Measurements from ENCODE around the gene ZNF185. TPM values are rescaled to one million over a fixed set of nuclear protein-coding genes. Genes with fewer than 3 reads are reported as not detected.

The ZNF185 gene
- total and polyA plus RNA-seq, 5 donors from 2014 or later: 1.1 to 4.4 (median 2.3) TPM

- Histone ChIP-seq H3K4me1 (ENCODE audit: control insufficient read depth, insufficient read depth, low read length, poor library complexity, severe bottlenecking) (no peaks in the 10 kb centered on the region), H3K27me3 (ENCODE audit: control insufficient read depth, insufficient read depth, low read length) (no peaks in the 10 kb centered on the region), H3K9me3 (ENCODE audit: control insufficient read depth in 2 of 2, low read length in 2 of 2) (no peaks in the 10 kb centered on the region), H3K4me3 (ENCODE audit: low read depth, low read length) (no peak overlapping the region), H3K36me3 (ENCODE audit: control insufficient read depth, insufficient read depth, low read length) (peaks cover 15% of the 10 kb centered on the region), H3K27ac (ENCODE audit: insufficient read depth, low read length, poor library complexity, severe bottlenecking) (no peak overlapping the region)
- no peaks in the 10 kb centered on the region for H3K9me3 Mint-ChIP-seq
- peaks cover 3% of the 10 kb centered on the region for H3K36me3 Mint-ChIP-seq
- no peaks in the 10 kb centered on the region for H3K27me3 Mint-ChIP-seq
- H3K27ac Mint-ChIP-seq: no peak overlapping the region
- no peak for ATAC-seq (ENCODE audit: low read depth in 2 of 2)
- peaks cover 0 to 9% (median 1%) of the 10 kb centered on the region in 4 donors for H3K4me1 Mint-ChIP-seq
- DNase-seq: no peak
- H3K4me3 Mint-ChIP-seq: no peak overlapping the region
These were observed 27.9 kb upstream of the ZNF185 start for GRCh38 chrX:152869972-152870371.

GRCh38 chrX:152871260-152871659 is 26.6 kb upstream of the ZNF185 start:
- Mint-ChIP-seq H3K9me3 (no peaks in the 10 kb centered on the region), H3K27me3 (peaks cover 6% of the 10 kb centered on the region), H3K4me1 (peaks cover 0 to 9% (median 1%) of the 10 kb centered on the region in 4 donors), H3K4me3 (no peak overlapping the region), H3K36me3 (no peaks in the 10 kb centered on the region), H3K27ac (no peak overlapping the region)
- DNase-seq (no peak), ATAC-seq (ENCODE audit: low read depth in 2 of 2) (no peak)
- no peaks in the 10 kb centered on the region for H3K27me3 ChIP-seq (ENCODE audit: control insufficient read depth, insufficient read depth, low read length)
- no peaks in the 10 kb centered on the region for H3K9me3 ChIP-seq (ENCODE audit: control insufficient read depth in 2 of 2, low read length in 2 of 2)
- H3K4me1 ChIP-seq (ENCODE audit: control insufficient read depth, insufficient read depth, low read length, poor library complexity, severe bottlenecking): no peaks in the 10 kb centered on the region
- peaks cover 12% of the 10 kb centered on the region for H3K36me3 ChIP-seq (ENCODE audit: control insufficient read depth, insufficient read depth, low read length)
- H3K27ac ChIP-seq (ENCODE audit: insufficient read depth, low read length, poor library complexity, severe bottlenecking): no peak overlapping the region
- no peak overlapping the region for H3K4me3 ChIP-seq (ENCODE audit: low read depth, low read length)

- Mint-ChIP-seq H3K36me3 (no peaks in the 10 kb centered on the region), H3K4me3 (no peak overlapping the region), H3K27ac (no peak overlapping the region), H3K9me3 (no peaks in the 10 kb centered on the region), H3K27me3 (peaks cover 7% of the 10 kb centered on the region), H3K4me1 (peaks cover 0 to 9% (median 1%) of the 10 kb centered on the region in 4 donors)
- Histone ChIP-seq H3K4me3 (ENCODE audit: low read depth, low read length) (no peak overlapping the region), H3K9me3 (ENCODE audit: control insufficient read depth in 2 of 2, low read length in 2 of 2) (no peaks in the 10 kb centered on the region), H3K4me1 (ENCODE audit: control insufficient read depth, insufficient read depth, low read length, poor library complexity, severe bottlenecking) (no peaks in the 10 kb centered on the region), H3K27me3 (ENCODE audit: control insufficient read depth, insufficient read depth, low read length) (no peaks in the 10 kb centered on the region), H3K36me3 (ENCODE audit: control insufficient read depth, insufficient read depth, low read length) (peaks cover 9% of the 10 kb centered on the region), H3K27ac (ENCODE audit: insufficient read depth, low read length, poor library complexity, severe bottlenecking) (no peak overlapping the region)
- no peak for DNase-seq
- no peak for ATAC-seq (ENCODE audit: low read depth in 2 of 2)
These were observed 25.3 kb upstream of the ZNF185 start for GRCh38 chrX:152872522-152872921.

GRCh38 chrX:152873361-152873760 is 24.5 kb upstream of the ZNF185 start:
- Histone ChIP-seq H3K4me1 (ENCODE audit: control insufficient read depth, insufficient read depth, low read length, poor library complexity, severe bottlenecking) (no peaks in the 10 kb centered on the region), H3K27ac (ENCODE audit: insufficient read depth, low read length, poor library complexity, severe bottlenecking) (no peak overlapping the region), H3K36me3 (ENCODE audit: control insufficient read depth, insufficient read depth, low read length) (peaks cover 9% of the 10 kb centered on the region), H3K9me3 (ENCODE audit: control insufficient read depth in 2 of 2, low read length in 2 of 2) (no peaks in the 10 kb centered on the region), H3K27me3 (ENCODE audit: control insufficient read depth, insufficient read depth, low read length) (no peaks in the 10 kb centered on the region), H3K4me3 (ENCODE audit: low read depth, low read length) (no peak overlapping the region)
- Mint-ChIP-seq H3K4me1 (peaks cover 0 to 9% (median 1%) of the 10 kb centered on the region in 4 donors), H3K27me3 (peaks cover 14% of the 10 kb centered on the region), H3K4me3 (no peak overlapping the region), H3K27ac (peak overlapping the region in 1 of 3 donors; percentile 62), H3K9me3 (no peaks in the 10 kb centered on the region), H3K36me3 (no peaks in the 10 kb centered on the region)
- no peak for ATAC-seq (ENCODE audit: low read depth in 2 of 2)
- DNase-seq: no peak

- H3K4me1 Mint-ChIP-seq: peaks cover 0 to 7% (median 1%) of the 10 kb centered on the region in 4 donors
- H3K36me3 Mint-ChIP-seq: no peaks in the 10 kb centered on the region
- no peak overlapping the region for H3K4me3 ChIP-seq (ENCODE audit: low read depth, low read length)
- H3K36me3 ChIP-seq (ENCODE audit: control insufficient read depth, insufficient read depth, low read length): no peaks in the 10 kb centered on the region
- H3K27me3 Mint-ChIP-seq: peaks cover 14% of the 10 kb centered on the region
- H3K9me3 Mint-ChIP-seq: peaks cover 0 to 2% (median 0%) of the 10 kb centered on the region in 7 donors
- no peak for DNase-seq
- no peaks in the 10 kb centered on the region for H3K9me3 ChIP-seq (ENCODE audit: control insufficient read depth in 2 of 2, low read length in 2 of 2)
- ATAC-seq (ENCODE audit: low read depth in 2 of 2): no peak
- H3K27ac Mint-ChIP-seq: no peak overlapping the region
- H3K4me3 Mint-ChIP-seq: no peak overlapping the region
- H3K4me1 ChIP-seq (ENCODE audit: control insufficient read depth, insufficient read depth, low read length, poor library complexity, severe bottlenecking): no peaks in the 10 kb centered on the region
- no peaks in the 10 kb centered on the region for H3K27me3 ChIP-seq (ENCODE audit: control insufficient read depth, insufficient read depth, low read length)
- no peak overlapping the region for H3K27ac ChIP-seq (ENCODE audit: insufficient read depth, low read length, poor library complexity, severe bottlenecking)
These were observed 20.7 kb upstream of the ZNF185 start for GRCh38 chrX:152876931-152877840.

GRCh38 chrX:152878976-152879755 is 18.7 kb upstream of the ZNF185 start:
- Histone ChIP-seq H3K27me3 (ENCODE audit: control insufficient read depth, insufficient read depth, low read length) (no peaks in the 10 kb centered on the region), H3K4me1 (ENCODE audit: control insufficient read depth, insufficient read depth, low read length, poor library complexity, severe bottlenecking) (no peaks in the 10 kb centered on the region), H3K36me3 (ENCODE audit: control insufficient read depth, insufficient read depth, low read length) (no peaks in the 10 kb centered on the region), H3K9me3 (ENCODE audit: control insufficient read depth in 2 of 2, low read length in 2 of 2) (no peaks in the 10 kb centered on the region), H3K27ac (ENCODE audit: insufficient read depth, low read length, poor library complexity, severe bottlenecking) (no peak overlapping the region), H3K4me3 (ENCODE audit: low read depth, low read length) (no peak overlapping the region)
- DNase-seq (no peak), ATAC-seq (ENCODE audit: low read depth in 2 of 2) (no peak)
- Mint-ChIP-seq H3K9me3 (peaks cover 0 to 2% (median 0%) of the 10 kb centered on the region in 7 donors), H3K27me3 (peaks cover 14% of the 10 kb centered on the region), H3K36me3 (no peaks in the 10 kb centered on the region), H3K27ac (no peak overlapping the region), H3K4me3 (no peak overlapping the region), H3K4me1 (no peaks in the 10 kb centered on the region)

- Mint-ChIP-seq H3K4me1 (no peaks in the 10 kb centered on the region), H3K27ac (no peak overlapping the region), H3K27me3 (peaks cover 14% of the 10 kb centered on the region), H3K9me3 (peaks cover 0 to 3% (median 0%) of the 10 kb centered on the region in 7 donors), H3K36me3 (no peaks in the 10 kb centered on the region), H3K4me3 (no peak overlapping the region)
- Histone ChIP-seq H3K4me3 (ENCODE audit: low read depth, low read length) (no peak overlapping the region), H3K36me3 (ENCODE audit: control insufficient read depth, insufficient read depth, low read length) (no peaks in the 10 kb centered on the region), H3K9me3 (ENCODE audit: control insufficient read depth in 2 of 2, low read length in 2 of 2) (no peaks in the 10 kb centered on the region), H3K27ac (ENCODE audit: insufficient read depth, low read length, poor library complexity, severe bottlenecking) (no peak overlapping the region), H3K27me3 (ENCODE audit: control insufficient read depth, insufficient read depth, low read length) (no peaks in the 10 kb centered on the region), H3K4me1 (ENCODE audit: control insufficient read depth, insufficient read depth, low read length, poor library complexity, severe bottlenecking) (no peaks in the 10 kb centered on the region)
- no peak for ATAC-seq (ENCODE audit: low read depth in 2 of 2)
- no peak for DNase-seq
These were observed 16.6 kb upstream of the ZNF185 start for GRCh38 chrX:152881289-152881688.

All from CD4-positive, CD25-positive, alpha-beta regulatory T cell (primary cell).